Vagina (tissue), 2 donors: Measurements from ENCODE around the gene RNF11. TPM values are rescaled to one million over a fixed set of nuclear protein-coding genes. Genes with fewer than 3 reads are reported as not detected.

Experiments used
- DNase-seq, 2 donors: peaks; one replicate each; pipeline ENCODE4 v3.0.0-alpha.2; 2017; ENCODE audit errors: extremely low spot score in 2 of 2
- H3K27ac ChIP-seq: fragments of 200-600 bp; sonication (generic); one replicate; pipeline ENCODE4 v1.5.1; 2019
- H3K27me3 ChIP-seq: fragments of 200-600 bp; sonication (generic); one replicate; pipeline ENCODE4 v1.5.1; 2019
- H3K36me3 ChIP-seq, 2 donors: fragments of 200-600 bp; sonication (generic); one replicate each; pipeline ENCODE4 v1.5.1; 2017 to 2019
- H3K4me1 ChIP-seq: fragments of 200-600 bp; sonication (generic); one replicate; pipeline ENCODE4 v1.5.1; 2019
- H3K4me3 ChIP-seq, 2 donors: fragments of 200-600 bp; sonication (generic); 1 replicate in 1 of 2; 2 replicates in 1 of 2; pipeline ENCODE4 v1.5.1; 2016 to 2019
- H3K9me3 ChIP-seq: fragments of 200-600 bp; sonication (generic); one replicate; pipeline ENCODE4 v1.5.1; 2019
- CTCF ChIP-seq, 3 experiments: fragments of 450-650 bp in 2 of 3; fragments of 200-600 bp in 1 of 3; sonication (generic) in 1 of 3; IDR thresholded peaks; one replicate each; pipeline ENCODE4 v1.5.1; 2017 to 2019; ENCODE audit warnings: antibody characterized with exemption in 3 of 3, mild to moderate bottlenecking in 2 of 3, moderate library complexity in 2 of 3
- POLR2A ChIP-seq, 2 donors: fragments of 450-650 bp; IDR thresholded peaks; one replicate each; pipeline ENCODE4 v1.6.1; 2017; ENCODE audit warnings: antibody characterized with exemption in 2 of 2, mild to moderate bottlenecking in 2 of 2, moderate library complexity in 2 of 2
- POLR2AphosphoS5 ChIP-seq, 2 donors: sonication (generic); formaldehyde crosslinking; IDR thresholded peaks; one replicate each; pipeline ENCODE4 v1.9.0; 2017; ENCODE audit warnings: antibody characterized with exemption in 2 of 2, mild to moderate bottlenecking in 2 of 2, low read depth in 1 of 2; ENCODE audit not compliant: insufficient read depth in 1 of 2
- intact Hi-C: fragments of 100-400 bp; cut with DNase I; formaldehyde crosslinking; loops from one replicate; pipeline ENCODE4 v1.15.1; 2023
- total RNA-seq: library from RNA; depleted of rRNA; stranded (reverse); fragments of >200 nt; gene quantifications from one replicate; pipeline ENCODE4 v1.2.3, GENCODE V29; 2016

Gene RNF11
- total RNA-seq, 1 donor from 2014 or later = 73.9 TPM

DNA sequence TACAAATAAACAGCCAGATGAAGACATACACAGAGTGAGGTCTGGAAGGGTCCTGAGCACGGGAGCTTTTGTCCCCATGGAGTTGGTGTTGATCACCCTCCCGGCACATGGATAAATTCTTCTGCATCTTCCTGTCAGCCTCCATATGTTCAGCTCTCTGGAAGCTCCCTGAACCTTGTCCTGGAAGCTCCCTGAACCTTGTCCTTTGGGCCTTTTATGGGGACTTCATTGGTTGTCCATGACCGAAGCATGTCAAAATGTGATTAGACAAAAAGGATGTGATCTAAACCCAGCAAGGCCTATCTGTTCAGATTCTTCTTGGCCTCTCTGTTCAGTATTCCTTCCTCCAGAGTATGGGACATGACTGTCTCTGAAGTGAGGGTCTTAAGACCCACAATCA, 25.4 kb upstream of the RNF11 start:
- Histone ChIP-seq H3K36me3 (no peaks in the 10 kb centered on the region), H3K4me3 (no peak overlapping the region), H3K9me3 (no peaks in the 10 kb centered on the region), H3K27ac (no peak overlapping the region), H3K4me1 (peaks cover 17% of the 10 kb centered on the region), H3K27me3 (no peaks in the 10 kb centered on the region)
- intact Hi-C loops = no loop called here
- no peak for DNase-seq
- no peak for TF ChIP-seq CTCF (IDR thresholded peaks at IDR 0.05)
- no peak for TF ChIP-seq POLR2AphosphoS5 (IDR thresholded peaks at IDR 0.05; ENCODE audit: insufficient read depth in 1 of 2, low read depth in 1 of 2)
- TF ChIP-seq POLR2A (IDR thresholded peaks at IDR 0.05) = no peak

DNA sequence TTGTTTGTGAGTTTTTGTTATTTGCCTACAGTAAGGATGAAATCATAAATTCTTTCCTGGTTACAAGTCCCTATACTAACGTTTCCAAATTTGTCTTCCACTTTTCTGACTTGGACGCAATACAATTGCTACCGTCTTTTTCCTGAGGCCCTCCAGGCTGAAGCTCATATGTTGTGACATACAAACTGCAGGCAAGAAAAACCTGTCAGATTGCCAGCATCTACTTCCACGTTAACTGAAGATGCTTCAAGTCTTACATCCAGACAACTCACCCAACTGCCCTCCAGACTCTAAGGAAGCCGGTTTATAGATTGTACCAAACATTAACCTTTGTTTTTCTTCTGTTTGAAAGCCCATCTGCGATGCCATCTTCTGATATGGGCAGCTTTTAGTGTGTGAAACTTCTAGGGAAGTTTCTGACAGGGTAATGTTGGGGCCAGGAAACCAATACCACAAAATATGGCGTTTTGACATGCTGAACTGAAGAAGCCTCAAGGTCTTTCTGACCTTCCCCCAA, 21.4 kb upstream of the RNF11 start:
- intact Hi-C loops = no loop called here
- Histone ChIP-seq H3K4me3 (no peak overlapping the region), H3K27me3 (no peaks in the 10 kb centered on the region), H3K36me3 (no peaks in the 10 kb centered on the region), H3K4me1 (peaks cover 17% of the 10 kb centered on the region), H3K9me3 (no peaks in the 10 kb centered on the region), H3K27ac (no peak overlapping the region)
- no peak for DNase-seq
- TF ChIP-seq CTCF (IDR thresholded peaks at IDR 0.05) = no peak
- TF ChIP-seq POLR2A (IDR thresholded peaks at IDR 0.05) = no peak
- no peak for TF ChIP-seq POLR2AphosphoS5 (IDR thresholded peaks at IDR 0.05; ENCODE audit: insufficient read depth in 1 of 2, low read depth in 1 of 2)

DNA sequence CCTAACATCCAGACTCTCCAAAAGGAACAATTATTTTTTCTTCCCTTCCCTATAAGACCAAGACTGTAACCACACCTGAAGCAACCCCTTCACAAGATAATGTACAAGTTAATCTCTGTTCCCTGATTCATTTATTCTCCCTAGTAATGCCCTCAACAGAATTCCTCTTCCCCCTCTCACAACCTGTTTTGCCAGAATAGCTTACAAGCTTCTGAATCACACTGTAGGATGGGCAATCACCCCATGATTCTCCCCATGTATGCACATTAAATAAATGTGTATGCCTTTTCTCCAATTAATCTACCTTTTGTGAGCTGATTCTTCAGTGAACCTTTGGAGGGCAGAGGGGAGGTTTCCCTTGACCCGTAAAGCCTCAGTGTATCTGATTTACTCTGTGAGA, 20.9 kb upstream of the RNF11 start:
- intact Hi-C loops = no loop called here
- TF ChIP-seq POLR2AphosphoS5 (IDR thresholded peaks at IDR 0.05; ENCODE audit: insufficient read depth in 1 of 2, low read depth in 1 of 2) = no peak
- no peak for TF ChIP-seq POLR2A (IDR thresholded peaks at IDR 0.05)
- no peak for TF ChIP-seq CTCF (IDR thresholded peaks at IDR 0.05)
- no peaks in the 10 kb centered on the region for H3K27me3 ChIP-seq
- H3K4me3 ChIP-seq = no peak overlapping the region
- no peak overlapping the region for H3K27ac ChIP-seq
- no peaks in the 10 kb centered on the region for H3K36me3 ChIP-seq
- H3K9me3 ChIP-seq = no peaks in the 10 kb centered on the region
- DNase-seq = no peak
- peaks cover 17% of the 10 kb centered on the region for H3K4me1 ChIP-seq

- Histone ChIP-seq H3K4me3 (no peak overlapping the region), H3K36me3 (no peaks in the 10 kb centered on the region), H3K9me3 (no peaks in the 10 kb centered on the region), H3K27me3 (no peaks in the 10 kb centered on the region), H3K4me1 (peaks cover 17% of the 10 kb centered on the region), H3K27ac (no peak overlapping the region)
- intact Hi-C loops = no loop called here
- no peak for DNase-seq
- TF ChIP-seq POLR2AphosphoS5 (IDR thresholded peaks at IDR 0.05; ENCODE audit: insufficient read depth in 1 of 2, low read depth in 1 of 2) (no peak), CTCF (IDR thresholded peaks at IDR 0.05) (no peak), POLR2A (IDR thresholded peaks at IDR 0.05) (no peak)
Observed at GRCh38 chr1:51216631-51217030, 19.4 kb upstream of the RNF11 start.

- Histone ChIP-seq H3K27ac (no peak overlapping the region), H3K9me3 (no peaks in the 10 kb centered on the region), H3K27me3 (no peaks in the 10 kb centered on the region), H3K4me1 (peaks cover 17% of the 10 kb centered on the region), H3K4me3 (no peak overlapping the region), H3K36me3 (no peaks in the 10 kb centered on the region)
- no peak for DNase-seq
- TF ChIP-seq POLR2AphosphoS5 (IDR thresholded peaks at IDR 0.05; ENCODE audit: insufficient read depth in 1 of 2, low read depth in 1 of 2) (no peak), CTCF (IDR thresholded peaks at IDR 0.05) (no peak)
- intact Hi-C loops = no loop called here
Observed at GRCh38 chr1:51217101-51217500, 19.0 kb upstream of the RNF11 start.
